Stimulated activated naive B cell treated with anti-CD40 and anti-IgM and Interleukin-4, amounts not matched to agents 10 μg/mL and 1 μg/mL and 100 μg/mL, for 72 hours (primary cell): ENCODE measurements around the gene CCDC85C.
A peak's percentile ranks its signal among the peaks of the same experiment; 100 is the strongest.

ENCODE experiments used
- ATAC-seq, 2 donors: fragments of 150-1000 bp; cut with Tn5 transposase; replicated peaks; 2 replicates each; pipeline ENCODE4 v1.10.0; 2021; ENCODE audit warnings: moderate library complexity in 1 of 2
- DNase-seq: peaks from one replicate; pipeline ENCODE4 v3.0.0; 2021
- H3K27ac Mint-ChIP-seq: one replicate; pipeline ENCODE4 v1.8.0; 2022; ENCODE audit warnings: mild to moderate bottlenecking, mixed read lengths
- H3K27me3 Mint-ChIP-seq, 2 donors: one replicate each; pipeline ENCODE4 v1.8.0; 2022; ENCODE audit warnings: mixed read lengths in 2 of 2
- H3K36me3 Mint-ChIP-seq, 2 donors: one replicate each; pipeline ENCODE4 v1.8.0; 2022; ENCODE audit warnings: mixed read lengths in 2 of 2, mild to moderate bottlenecking in 1 of 2
- H3K4me1 Mint-ChIP-seq, 2 donors: one replicate each; pipeline ENCODE4 v1.8.0; 2022; ENCODE audit warnings: mixed read lengths in 2 of 2, mild to moderate bottlenecking in 1 of 2
- H3K4me3 Mint-ChIP-seq, 2 donors: one replicate each; pipeline ENCODE4 v1.8.0; 2022; ENCODE audit warnings: mild to moderate bottlenecking in 2 of 2, mixed read lengths in 2 of 2, moderate library complexity in 1 of 2
- H3K9me3 Mint-ChIP-seq, 2 donors: one replicate each; pipeline ENCODE4 v1.8.0; 2022; ENCODE audit warnings: mixed read lengths in 2 of 2, mild to moderate bottlenecking in 1 of 2

CCDC85C gene

DNA sequence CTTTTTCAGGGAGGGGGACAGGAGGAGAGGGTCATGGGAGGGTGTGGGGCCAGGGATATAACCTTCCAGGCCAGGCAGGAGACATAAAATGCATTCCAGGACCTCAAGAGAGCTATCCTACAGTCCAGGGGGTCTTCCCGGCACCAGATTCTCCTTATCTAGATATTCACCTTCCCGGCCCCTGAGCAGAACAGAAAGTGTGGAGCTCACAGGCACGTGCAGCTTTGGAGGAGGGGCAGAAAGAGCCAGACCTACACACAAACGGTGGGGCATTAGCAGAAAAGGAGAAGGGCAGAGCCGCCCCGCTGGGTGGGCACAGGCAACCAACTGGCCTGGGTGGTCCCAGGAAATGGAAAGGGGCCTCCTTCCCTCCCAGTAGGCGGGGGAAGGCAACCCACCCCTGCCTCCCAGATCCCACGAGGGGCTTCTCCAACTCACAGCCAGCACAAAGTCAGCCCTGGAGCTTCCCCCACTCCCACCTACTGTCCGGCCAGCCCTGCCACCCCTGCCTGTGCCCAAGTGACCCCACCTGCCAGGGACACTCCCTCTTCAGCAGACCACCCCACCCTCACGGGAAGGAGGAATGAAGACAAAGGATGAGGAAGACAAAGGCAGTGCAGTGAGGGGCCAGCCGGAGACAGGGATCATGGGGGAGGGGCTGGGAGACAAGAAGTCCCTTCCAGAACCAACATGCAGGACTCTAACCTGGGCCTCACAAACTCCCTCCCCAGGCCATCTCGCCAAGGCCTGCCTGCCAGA is 33.3 kb downstream of the CCDC85C start:
- peaks cover 0 to 7% of the 10 kb centered on the region in 2 donors for H3K27me3 Mint-ChIP-seq
- ATAC-seq (no peak), DNase-seq (no peak)
- no peak overlapping the region for H3K27ac Mint-ChIP-seq
- H3K4me1 Mint-ChIP-seq, result peaks cover 13 to 21% of the 10 kb centered on the region in 2 donors
- no peaks in the 10 kb centered on the region for H3K9me3 Mint-ChIP-seq
- H3K4me3 Mint-ChIP-seq, result no peak overlapping the region
- no peaks in the 10 kb centered on the region for H3K36me3 Mint-ChIP-seq

DNA sequence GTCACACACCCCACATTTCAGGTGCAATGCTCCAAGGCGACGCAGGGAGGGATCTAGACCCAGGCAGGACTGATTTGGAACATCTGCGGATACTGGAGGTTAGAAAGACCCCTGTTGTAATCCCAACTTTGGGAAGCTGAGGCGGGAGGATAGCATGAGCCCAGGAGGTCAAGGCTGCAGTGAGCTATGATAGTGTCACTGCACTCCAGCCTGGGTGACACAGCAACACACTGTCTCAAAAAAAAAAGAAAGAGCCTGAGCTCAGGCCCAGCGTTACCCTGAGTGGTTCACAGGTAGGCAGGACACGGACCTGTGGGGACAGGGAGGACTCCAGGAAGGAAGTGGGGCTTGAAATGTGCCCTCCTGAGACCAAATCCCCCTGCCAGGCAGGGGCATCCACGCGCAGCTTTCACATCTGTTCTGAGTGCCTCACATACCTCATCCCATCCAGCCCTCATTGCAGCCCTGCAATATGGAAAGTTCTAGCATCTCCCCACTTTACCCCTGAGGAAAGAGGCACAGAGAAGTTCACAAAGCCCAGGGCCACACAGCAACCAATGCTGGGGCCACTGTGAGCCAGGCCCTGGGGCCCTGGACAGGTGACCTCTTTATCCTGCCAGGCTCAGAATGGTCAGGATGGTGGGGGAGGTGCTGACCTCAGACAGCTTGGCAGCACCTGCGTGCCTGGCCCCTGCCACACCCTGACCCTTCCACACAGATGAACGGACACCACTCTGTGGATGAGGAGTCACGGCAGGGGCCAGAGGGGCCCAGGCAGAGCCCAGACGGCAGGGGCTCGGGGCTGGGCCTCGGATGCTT is 34.1 kb downstream of the CCDC85C start:
- peaks cover 0 to 7% of the 10 kb centered on the region in 2 donors for H3K27me3 Mint-ChIP-seq
- peaks cover 13 to 21% of the 10 kb centered on the region in 2 donors for H3K4me1 Mint-ChIP-seq
- no peaks in the 10 kb centered on the region for H3K36me3 Mint-ChIP-seq
- ATAC-seq, result no peak
- H3K9me3 Mint-ChIP-seq, result no peaks in the 10 kb centered on the region
- no peak overlapping the region for H3K27ac Mint-ChIP-seq
- no peak overlapping the region for H3K4me3 Mint-ChIP-seq
- DNase-seq, result no peak

DNA sequence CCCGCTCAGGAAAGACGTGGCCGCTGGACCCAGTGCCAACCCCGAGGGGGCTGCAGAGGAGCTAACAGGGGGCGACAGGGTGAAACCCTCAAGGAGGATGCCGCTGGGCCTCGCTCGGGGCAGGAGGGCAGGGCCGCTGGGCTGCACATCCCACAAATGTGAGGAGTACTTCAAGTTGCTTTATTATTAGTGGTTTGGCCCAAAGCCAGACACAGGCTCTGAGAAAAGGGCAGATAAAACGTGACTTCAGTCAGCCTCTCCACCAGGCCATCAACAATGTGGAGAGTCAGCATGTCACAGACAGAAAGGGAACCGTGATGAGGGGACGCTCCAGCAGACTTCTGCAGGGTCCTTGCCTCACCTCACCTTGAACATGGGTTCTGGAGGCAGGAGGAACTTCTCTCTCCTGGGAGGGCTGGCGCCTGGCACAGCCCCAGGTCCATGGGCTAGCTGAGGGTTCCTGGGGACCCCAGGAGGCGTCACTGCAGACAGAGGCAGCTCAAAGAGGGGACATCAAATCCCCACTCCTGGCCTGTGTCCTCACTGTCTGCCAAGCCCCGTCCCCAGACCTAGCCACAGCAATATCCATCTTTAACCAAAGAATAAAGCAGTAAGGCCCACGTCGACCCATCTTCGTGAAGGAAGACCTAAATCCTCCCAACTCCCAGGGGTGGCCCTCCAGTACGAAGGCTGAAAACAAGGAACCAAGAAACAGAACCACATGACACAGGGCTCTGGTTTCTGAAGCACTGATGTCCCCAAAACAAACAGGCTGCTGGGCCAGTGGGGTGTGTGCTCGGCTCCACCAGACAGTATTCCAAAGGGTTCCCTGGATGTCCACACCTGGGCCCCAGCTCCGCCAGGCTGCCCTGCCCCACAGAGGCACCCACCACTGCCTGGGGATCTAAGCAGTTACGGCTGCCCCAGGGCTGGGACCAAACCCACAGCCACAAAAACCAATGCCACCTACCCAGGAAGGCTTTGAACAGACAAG is 35.1 kb downstream of the CCDC85C start:
- Mint-ChIP-seq H3K9me3 (no peaks in the 10 kb centered on the region), H3K36me3 (no peaks in the 10 kb centered on the region), H3K27me3 (peaks cover 6 to 13% of the 10 kb centered on the region in 2 donors), H3K4me3 (no peak overlapping the region), H3K4me1 (peaks cover 13 to 21% of the 10 kb centered on the region in 2 donors), H3K27ac (no peak overlapping the region)
- ATAC-seq (peak; percentile 69 to 70), DNase-seq (no peak)

DNA sequence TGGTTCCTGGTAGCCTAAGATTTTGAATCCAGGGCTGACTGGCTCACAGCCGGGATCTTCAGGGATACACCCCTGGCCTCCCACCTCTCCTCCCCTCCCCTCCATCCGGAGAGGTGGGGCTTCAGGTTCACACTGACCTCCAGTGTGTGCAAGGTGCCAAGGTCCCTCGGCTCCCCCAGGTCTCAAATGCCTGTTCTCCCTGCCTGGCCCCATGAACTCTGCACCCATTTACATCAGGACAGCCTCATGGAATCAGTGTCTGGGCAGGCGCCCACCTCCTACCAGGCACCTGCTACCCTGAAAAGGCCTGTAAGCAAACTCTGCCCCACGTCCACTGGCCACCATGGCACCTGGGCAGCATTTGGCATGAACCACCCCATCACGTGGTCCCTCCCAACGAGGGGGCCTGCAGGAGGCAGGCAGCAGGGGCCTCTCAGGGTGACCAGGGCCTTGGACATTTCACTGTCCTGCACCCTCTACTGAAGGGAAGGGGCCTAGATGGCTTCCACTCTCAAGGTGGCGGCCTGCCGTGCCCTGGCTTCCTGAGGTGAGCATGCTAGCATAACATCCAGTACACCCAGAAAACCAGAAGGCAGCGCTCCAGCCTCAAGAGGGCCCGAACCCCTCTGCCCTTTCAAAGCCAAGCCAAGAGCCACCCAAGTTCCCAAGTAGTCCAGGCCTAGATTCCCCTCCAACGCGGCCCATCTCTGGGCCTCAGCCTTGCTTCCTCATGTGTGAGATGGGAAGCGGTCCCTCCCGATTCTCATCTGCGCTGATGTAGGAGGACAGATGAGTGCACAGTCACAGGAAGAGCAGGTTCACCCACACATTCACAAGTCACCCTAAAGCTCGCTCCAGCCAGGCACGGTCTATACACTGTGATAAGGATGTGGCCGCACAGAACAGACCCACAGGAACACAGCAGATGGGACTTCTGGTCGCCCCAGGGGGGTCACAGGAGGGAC is 37.3 kb downstream of the CCDC85C start:
- Mint-ChIP-seq H3K9me3 (no peaks in the 10 kb centered on the region), H3K27ac (no peak overlapping the region), H3K4me1 (peaks cover 8 to 15% of the 10 kb centered on the region in 2 donors), H3K27me3 (peaks cover 6 to 13% of the 10 kb centered on the region in 2 donors), H3K4me3 (no peak overlapping the region), H3K36me3 (no peaks in the 10 kb centered on the region)
- DNase-seq, result no peak
- no peak for ATAC-seq

DNA sequence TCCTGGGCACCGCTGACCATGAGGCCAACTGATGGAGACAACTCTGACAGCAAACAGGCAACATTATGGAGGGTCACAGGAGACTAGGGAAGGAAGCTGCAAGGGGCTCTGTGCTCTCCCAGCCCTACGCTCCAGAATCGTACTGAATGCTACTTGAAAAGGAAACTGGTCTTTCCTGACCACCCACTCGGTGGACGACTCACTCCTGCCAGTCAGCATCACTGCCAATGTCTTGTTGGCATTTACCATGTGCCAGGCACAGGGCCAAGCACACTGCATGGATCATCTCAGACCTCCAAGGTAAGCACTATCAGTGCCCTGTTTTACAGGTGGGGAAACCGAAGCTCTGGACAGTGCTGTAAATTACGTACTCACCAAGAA is 38.0 kb downstream of the CCDC85C start:
- DNase-seq (no peak), ATAC-seq (no peak)
- H3K4me1 Mint-ChIP-seq, result peaks cover 8 to 15% of the 10 kb centered on the region in 2 donors
- H3K36me3 Mint-ChIP-seq, result no peaks in the 10 kb centered on the region
- H3K27ac Mint-ChIP-seq, result no peak overlapping the region
- no peak overlapping the region for H3K4me3 Mint-ChIP-seq
- no peaks in the 10 kb centered on the region for H3K9me3 Mint-ChIP-seq
- peaks cover 6 to 13% of the 10 kb centered on the region in 2 donors for H3K27me3 Mint-ChIP-seq

DNA sequence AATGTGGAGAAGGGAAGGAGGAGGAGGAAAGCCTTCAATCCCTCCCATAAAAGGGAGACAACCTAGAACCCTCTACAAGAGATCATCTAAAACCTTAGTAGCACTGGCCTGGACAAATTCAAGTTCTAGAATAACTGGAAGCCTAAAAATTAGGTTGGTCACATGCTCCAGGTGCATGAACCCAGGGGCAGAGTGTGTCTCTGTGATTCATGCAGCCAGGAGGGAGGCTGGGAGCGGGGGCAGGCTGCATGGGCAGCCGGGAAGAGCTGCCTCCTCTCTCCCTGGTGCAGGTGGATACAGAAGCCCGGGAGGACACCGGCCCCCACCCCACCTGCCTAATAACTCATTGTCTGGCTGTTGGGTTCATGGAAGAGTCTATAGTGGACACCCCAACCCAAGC is 38.6 kb downstream of the CCDC85C start:
- peaks cover 8 to 15% of the 10 kb centered on the region in 2 donors for H3K4me1 Mint-ChIP-seq
- H3K36me3 Mint-ChIP-seq, result no peaks in the 10 kb centered on the region
- DNase-seq (no peak), ATAC-seq (no peak)
- H3K9me3 Mint-ChIP-seq, result no peaks in the 10 kb centered on the region
- no peak overlapping the region for H3K4me3 Mint-ChIP-seq
- no peak overlapping the region for H3K27ac Mint-ChIP-seq
- peaks cover 6 to 13% of the 10 kb centered on the region in 2 donors for H3K27me3 Mint-ChIP-seq

DNA sequence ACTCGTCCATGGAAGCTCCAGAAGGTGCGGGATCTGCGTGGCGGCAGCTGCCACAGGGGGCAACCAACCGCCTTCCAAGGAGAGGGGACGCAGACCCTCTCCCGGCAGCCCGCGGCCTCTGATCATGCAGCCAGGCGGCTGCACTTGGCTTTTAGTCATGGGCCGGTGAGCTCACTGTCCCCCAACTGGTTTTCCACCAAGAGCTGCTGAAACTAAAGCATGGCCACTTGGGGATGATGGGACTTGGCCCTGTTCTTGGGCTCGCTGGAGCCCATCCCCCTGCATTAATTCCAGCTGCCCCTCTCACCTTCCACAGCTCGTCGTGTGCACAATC is 39.1 kb downstream of the CCDC85C start:
- H3K9me3 Mint-ChIP-seq, result no peaks in the 10 kb centered on the region
- DNase-seq (no peak), ATAC-seq (no peak)
- H3K27ac Mint-ChIP-seq, result no peak overlapping the region
- H3K4me1 Mint-ChIP-seq, result peaks cover 8 to 15% of the 10 kb centered on the region in 2 donors
- H3K27me3 Mint-ChIP-seq, result peaks cover 6 to 13% of the 10 kb centered on the region in 2 donors
- H3K36me3 Mint-ChIP-seq, result no peaks in the 10 kb centered on the region
- H3K4me3 Mint-ChIP-seq, result no peak overlapping the region

DNA sequence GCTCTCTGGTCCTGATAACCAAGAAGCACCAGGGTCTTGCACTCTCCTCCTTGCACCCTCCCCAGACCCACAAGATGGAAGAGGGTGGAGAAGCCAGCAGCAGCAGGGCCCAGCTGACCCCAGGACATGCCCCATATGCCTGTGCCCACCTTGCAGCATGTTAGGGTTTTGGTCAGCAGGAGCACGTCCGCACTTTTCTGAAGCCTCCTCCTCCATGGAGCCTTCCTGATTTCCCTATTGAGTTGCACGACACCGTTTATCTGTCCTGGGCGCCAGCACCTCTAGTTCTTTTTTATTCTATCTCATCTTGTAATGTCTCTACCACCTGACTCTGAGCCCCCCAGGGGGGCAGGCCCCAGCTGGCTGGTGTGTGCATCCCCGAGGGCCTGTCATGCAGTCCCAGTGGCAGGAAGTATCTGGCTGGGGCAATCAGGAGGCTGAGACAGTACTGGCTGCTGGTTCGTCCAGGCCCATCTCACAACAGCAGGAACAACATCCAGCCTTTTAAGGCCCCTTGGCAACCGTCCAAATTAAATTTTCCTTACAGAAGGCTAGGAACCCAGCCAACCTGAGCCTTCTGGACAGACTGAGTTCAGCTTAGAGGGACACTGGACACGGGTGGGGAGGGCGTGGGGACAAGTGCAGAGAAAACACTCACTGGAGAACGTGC is 39.6 kb downstream of the CCDC85C start:
- peaks cover 6 to 13% of the 10 kb centered on the region in 2 donors for H3K27me3 Mint-ChIP-seq
- H3K27ac Mint-ChIP-seq, result no peak overlapping the region
- peaks cover 4 to 13% of the 10 kb centered on the region in 2 donors for H3K4me1 Mint-ChIP-seq
- no peaks in the 10 kb centered on the region for H3K9me3 Mint-ChIP-seq
- no peak overlapping the region for H3K4me3 Mint-ChIP-seq
- H3K36me3 Mint-ChIP-seq, result no peaks in the 10 kb centered on the region
- ATAC-seq (no peak), DNase-seq (no peak)

DNA sequence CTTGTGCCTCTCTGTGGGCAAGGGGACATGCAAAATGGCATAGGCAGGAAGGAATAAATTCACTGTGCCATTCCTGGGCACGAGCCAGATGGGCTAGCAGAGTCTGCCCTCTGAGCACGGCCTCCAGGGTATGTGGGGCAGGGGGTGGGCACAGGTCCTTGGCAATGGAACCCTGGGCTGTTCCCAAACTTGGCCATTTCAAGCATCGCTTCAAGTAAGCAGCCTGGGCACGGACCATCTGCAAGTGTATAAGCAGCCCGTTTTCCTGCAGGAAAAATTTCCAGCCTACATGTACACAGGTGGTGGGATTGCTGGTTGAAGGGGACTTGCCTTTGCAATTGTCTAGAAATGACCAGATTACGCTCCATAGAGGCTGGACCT is 40.3 kb downstream of the CCDC85C start:
- Mint-ChIP-seq H3K4me3 (no peak overlapping the region), H3K27me3 (peaks cover 6 to 13% of the 10 kb centered on the region in 2 donors), H3K27ac (no peak overlapping the region), H3K4me1 (peaks cover 0 to 6% of the 10 kb centered on the region in 2 donors), H3K36me3 (no peaks in the 10 kb centered on the region), H3K9me3 (no peaks in the 10 kb centered on the region)
- DNase-seq, result no peak
- no peak for ATAC-seq

DNA sequence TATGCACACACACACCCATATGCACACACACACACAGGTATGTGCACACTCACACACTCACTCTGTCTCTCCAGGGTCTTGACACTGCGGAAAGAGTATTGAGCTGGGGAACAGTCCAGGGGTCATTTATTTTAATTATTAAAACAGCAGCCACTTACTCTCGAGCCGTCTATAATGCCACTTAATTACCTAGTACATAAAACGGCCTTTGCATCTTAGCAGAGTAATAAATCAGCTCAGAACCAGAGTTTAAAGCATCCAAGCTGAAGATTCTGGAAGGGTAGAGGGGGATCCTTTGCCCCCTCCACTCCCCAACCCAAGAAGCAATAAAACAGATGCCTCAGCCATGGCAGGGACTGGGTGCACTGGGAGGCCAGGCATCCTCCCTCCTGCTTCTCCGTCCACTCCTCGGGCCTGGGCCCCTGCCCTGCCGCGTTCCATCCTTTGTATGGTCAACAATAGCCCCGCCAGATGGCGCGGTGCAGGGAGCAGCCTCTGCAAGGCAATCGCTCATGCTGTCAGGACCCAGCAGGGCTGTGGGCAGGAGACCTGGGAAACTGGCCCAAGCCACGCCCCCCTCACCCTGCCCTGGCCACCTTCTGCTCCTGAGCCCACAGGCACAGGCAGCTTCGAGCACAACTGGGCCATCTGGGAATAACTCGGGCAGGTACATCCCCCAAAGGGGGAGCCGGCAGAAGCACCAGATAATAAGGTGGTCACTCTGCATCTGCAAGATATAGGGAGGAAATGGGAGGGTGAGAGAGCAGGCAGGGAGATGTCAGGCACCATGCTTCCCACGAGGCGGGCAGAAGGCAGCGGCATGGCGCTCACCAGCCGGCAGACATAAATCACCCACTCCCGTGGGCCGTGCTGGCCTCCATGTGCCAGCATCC is 40.9 kb downstream of the CCDC85C start:
- H3K27me3 Mint-ChIP-seq, result peaks cover 6 to 16% of the 10 kb centered on the region in 2 donors
- no peak for DNase-seq
- no peaks in the 10 kb centered on the region for H3K4me1 Mint-ChIP-seq
- no peak overlapping the region for H3K4me3 Mint-ChIP-seq
- no peak for ATAC-seq
- H3K27ac Mint-ChIP-seq, result no peak overlapping the region
- H3K36me3 Mint-ChIP-seq, result no peaks in the 10 kb centered on the region
- peaks cover 0 to 1% of the 10 kb centered on the region in 2 donors for H3K9me3 Mint-ChIP-seq

DNA sequence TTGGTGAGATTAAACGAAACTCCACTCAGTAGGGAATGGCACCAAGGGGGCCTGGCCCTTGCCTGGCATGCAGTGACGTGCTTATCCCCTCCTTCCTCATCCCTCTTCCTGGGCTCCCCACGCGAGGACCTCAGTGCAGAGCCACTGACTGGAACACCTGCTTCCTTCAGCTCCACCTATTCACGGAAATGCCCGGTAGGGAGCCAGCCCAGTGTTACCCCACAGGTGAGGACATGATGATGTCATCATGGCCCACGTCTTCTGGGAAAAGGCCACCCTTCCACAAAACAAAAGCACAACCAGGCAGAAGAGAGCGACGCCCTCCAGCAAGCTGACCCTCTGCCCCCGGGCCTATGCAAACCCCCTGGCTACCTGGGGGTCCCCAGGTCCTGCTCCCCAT is 42.1 kb downstream of the CCDC85C start:
- DNase-seq (no peak), ATAC-seq (no peak)
- Mint-ChIP-seq H3K36me3 (no peaks in the 10 kb centered on the region), H3K9me3 (peaks cover 0 to 1% of the 10 kb centered on the region in 2 donors), H3K4me1 (no peaks in the 10 kb centered on the region), H3K27me3 (peaks cover 6 to 11% of the 10 kb centered on the region in 2 donors), H3K27ac (no peak overlapping the region), H3K4me3 (no peak overlapping the region)
